Left renal cortex interstitium (tissue), 4 donors: Measurements from ENCODE around the gene ACY1. TPM values are rescaled to one million over a fixed set of nuclear protein-coding genes. Genes with fewer than 3 reads are reported as not detected.

Experiments
- DNase-seq, 4 donors: peaks; one replicate each; pipeline ENCODE4 v3.0.0-alpha.2; 2013; ENCODE audit warnings: low read depth in 4 of 4, low spot score in 2 of 4, missing footprints in 1 of 4
- polyA plus RNA-seq, 4 donors: library from polyadenylated mRNA; unstranded; fragments of 120-200 nt; gene quantifications; one replicate each; pipeline ENCODE4 v1.2.1, GENCODE V29; 2013; ENCODE audit not compliant: insufficient read length in 4 of 4

The ACY1 gene
- polyA plus RNA-seq = 100 to 1,000 TPM in 3 of 4 donors, 10 to 100 TPM in 1; 98.5 to 137 (median 115) TPM

- DNase-seq = peak in 2 of 4 donors; percentile 58 to 76
Observed at GRCh38 chr3:51982838-51983577, at the start of gene ACY1. TSS of gene ACY1 (plus strand) at chr3:51983535. CDS start at chr3:51984065, 530 bp downstream.

GRCh38 chr3:51934139-51934850 lies 49.0 kb upstream of the ACY1 start:
- DNase-seq = no peak

GRCh38 chr3:51934991-51935885 lies 48.1 kb upstream of the ACY1 start:
- DNase-seq = no peak

DNA sequence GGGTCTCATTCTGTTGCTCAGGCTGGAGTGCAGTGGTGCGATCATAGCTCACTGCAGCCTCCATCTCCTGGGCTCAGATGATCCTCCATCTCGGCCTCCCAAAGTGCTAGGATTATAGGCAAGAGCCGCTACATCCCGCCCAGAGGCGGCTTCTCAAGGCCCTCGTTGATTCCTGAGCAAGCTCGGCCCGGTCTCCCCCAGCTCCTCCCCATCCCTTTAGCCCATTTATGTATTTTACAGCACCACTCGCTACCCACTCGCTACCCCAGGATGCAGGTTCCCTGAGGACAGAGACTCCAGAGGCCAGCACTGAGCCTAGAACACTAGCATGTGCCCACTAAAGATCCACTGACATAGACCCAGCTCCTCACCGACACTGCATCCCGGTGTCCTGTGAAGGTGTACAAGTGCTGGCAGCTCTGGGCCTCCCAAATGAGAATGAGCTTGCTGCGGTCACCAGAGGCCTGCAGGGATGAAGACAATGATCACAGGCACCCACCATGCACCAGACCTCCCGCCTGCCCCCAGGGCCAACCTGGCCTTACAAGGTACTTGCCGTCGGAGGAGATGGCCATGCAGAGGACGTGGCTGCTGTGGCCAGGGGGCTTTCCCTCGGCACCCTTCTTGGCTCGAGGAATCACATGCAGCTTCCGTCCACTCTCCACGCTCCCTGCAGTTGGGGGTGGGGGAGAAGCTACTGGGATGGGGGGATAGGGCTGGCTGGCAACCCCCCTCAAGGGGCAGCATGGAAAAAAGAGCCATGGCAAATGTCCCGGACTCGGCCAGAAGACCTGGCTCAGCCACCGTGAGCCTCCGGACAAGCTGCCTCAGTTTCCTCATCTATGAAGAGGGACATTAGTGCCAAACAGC lies 47.2 kb upstream of the ACY1 start:
- DNase-seq = no peak

- DNase-seq = no peak
Observed at GRCh38 chr3:51937014-51937413, 46.3 kb upstream of the ACY1 start.

GRCh38 chr3:51937611-51938450 lies 45.5 kb upstream of the ACY1 start:
- no peak for DNase-seq

DNA sequence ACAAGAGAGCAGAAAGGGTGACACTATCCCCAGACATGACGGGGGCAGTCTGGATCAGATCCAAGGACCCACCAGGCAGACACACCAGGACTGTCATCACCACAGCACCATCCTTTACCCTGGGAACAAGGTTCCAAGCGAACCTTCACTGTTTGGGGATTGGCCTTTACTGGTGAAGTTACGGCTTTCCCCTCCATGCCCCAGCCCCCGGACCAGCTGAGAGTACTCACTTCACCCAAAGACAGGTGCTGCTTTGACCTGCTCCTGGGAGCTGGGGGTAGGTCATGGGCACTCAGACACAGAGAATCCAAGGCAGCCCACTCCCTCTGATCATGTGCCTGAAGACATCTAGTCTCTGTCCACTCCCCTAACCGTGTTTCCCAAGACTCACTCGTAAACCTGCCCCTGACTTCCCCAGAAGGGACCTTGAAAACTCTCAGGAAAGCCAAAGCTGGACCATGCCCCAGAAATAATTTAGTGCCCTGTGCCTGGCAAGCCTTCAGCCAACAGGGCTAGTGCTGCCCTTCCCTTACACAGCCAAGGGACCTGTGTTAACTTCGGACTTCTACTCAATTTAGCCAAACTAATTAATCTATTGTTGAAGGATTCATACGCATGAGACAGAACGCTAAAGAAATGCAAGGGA lies 44.4 kb upstream of the ACY1 start:
- no peak for DNase-seq

GRCh38 chr3:51940648-51941462 lies 42.5 kb upstream of the ACY1 start:
- no peak for DNase-seq

DNA sequence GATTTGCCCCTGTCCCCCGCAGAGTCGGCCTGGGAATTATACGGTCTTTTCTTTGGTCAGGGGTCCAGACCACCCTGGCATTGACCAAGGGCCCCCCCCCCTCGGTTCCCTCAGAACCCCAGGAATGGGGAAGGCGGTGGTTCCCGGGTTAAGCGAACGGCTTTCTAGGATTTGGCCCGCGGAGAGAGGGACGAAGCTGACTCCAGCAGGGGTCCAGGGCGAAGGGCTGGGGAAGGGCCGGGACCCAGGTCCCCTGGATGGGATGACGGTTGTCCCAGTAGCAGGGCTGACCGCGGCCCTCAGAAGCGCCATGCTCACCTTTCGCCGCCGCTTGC lies 41.9 kb upstream of the ACY1 start:
- DNase-seq = no peak

- peak; percentile 95 to 100 (median 98) for DNase-seq
Observed at GRCh38 chr3:51941798-51942602, 41.3 kb upstream of the ACY1 start, which contains the start of the genes PARP3 and RRP9. TSS of gene PARP3 (plus strand) at chr3:51942363. CDS start at chr3:51943356, 993 bp downstream. TSS of gene RRP9 (minus strand) at chr3:51941904. CDS start at chr3:51941867, 37 bp downstream.

GRCh38 chr3:51942603-51943450 lies 40.5 kb upstream of the ACY1 start:
- DNase-seq = no peak

DNA sequence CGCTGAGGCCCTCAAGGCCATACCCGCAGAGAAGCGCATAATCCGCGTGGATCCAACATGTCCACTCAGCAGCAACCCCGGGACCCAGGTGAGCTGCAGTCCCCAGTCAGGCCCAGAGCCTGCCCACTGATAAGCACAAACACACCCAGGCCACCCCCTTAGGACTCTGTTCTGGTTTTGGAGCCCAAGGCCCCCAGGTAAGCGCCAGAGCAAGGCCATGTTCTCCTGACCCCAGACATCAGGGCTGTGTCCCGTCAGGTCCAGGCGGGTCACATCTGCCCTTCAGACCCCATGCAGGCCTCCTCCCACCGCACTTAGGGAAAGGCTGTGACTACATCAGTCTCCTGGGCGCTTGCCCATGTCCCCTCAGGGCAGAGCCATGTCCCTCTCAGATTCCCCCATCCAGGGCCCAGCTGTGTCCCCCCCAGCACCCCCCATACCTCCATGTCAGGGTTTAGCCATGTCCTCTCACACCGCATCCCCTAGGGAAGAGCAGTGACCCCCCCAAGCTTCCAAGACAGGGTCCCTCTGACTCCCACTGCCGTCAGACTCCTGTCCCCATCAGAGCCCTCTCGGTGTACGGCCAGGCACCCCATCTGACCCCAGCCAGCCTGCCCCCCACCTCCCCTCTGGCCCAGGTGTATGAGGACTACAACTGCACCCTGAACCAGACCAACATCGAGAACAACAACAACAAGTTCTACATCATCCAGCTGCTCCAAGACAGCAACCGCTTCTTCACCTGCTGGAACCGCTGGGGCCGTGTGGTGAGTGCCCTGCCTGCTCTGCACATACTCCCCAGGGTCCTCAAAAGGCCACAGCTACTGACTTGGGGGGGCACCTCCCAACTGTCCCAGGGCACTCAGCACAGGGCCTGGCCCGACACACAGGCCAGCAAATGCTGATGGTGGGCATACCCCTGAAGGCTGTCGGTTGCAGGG lies 39.6 kb upstream of the ACY1 start:
- DNase-seq = no peak

- DNase-seq = no peak
Observed at GRCh38 chr3:51944451-51945021, 38.8 kb upstream of the ACY1 start.

GRCh38 chr3:51945031-51945840 lies 38.1 kb upstream of the ACY1 start:
- no peak for DNase-seq
